Lung (tissue), 12 donors: Measurements from ENCODE around the gene CHMP6. TPM values are rescaled to one million over a fixed set of nuclear protein-coding genes. Genes with fewer than 3 reads are reported as not detected.

ENCODE experiments used
- ATAC-seq: fragments of 200-7000 bp; cut with Tn5 transposase; one replicate; pipeline ENCODE4 v1.9.1; 2020; ENCODE audit warnings: moderate number of reproducible peaks; ENCODE audit not compliant: insufficient read depth, low FRiP score
- DNase-seq, 3 donors: peaks; one replicate each; pipeline ENCODE4 v3.0.0-alpha.2; 2013 to 2017
- H3K27ac ChIP-seq, 2 donors: one replicate each; pipeline ENCODE4 v1.5.1; 2013; ENCODE audit warnings: mild to moderate bottlenecking in 2 of 2, moderate library complexity in 2 of 2, control low read depth in 1 of 2, inconsistent platforms in 1 of 2, low read depth in 1 of 2, low read length in 1 of 2
- H3K27me3 ChIP-seq, 3 donors: one replicate each; pipeline ENCODE4 v1.5.1; 2013; ENCODE audit warnings: low read length in 2 of 3; ENCODE audit not compliant: control insufficient read depth in 3 of 3, insufficient read depth in 3 of 3
- H3K36me3 ChIP-seq, 4 donors: one replicate each; pipeline ENCODE4 v1.5.1; 2013; ENCODE audit warnings: low read length in 4 of 4, mild to moderate bottlenecking in 1 of 4, moderate library complexity in 1 of 4; ENCODE audit not compliant: control insufficient read depth in 4 of 4, insufficient read depth in 4 of 4
- H3K4me1 ChIP-seq, 5 donors: one replicate each; pipeline ENCODE4 v1.5.1; 2013; ENCODE audit warnings: low read length in 5 of 5, mild to moderate bottlenecking in 2 of 5, moderate library complexity in 1 of 5; ENCODE audit not compliant: control insufficient read depth in 5 of 5, insufficient read depth in 5 of 5
- H3K4me3 ChIP-seq: one replicate; pipeline ENCODE4 v1.5.1; 2013; ENCODE audit warnings: mild to moderate bottlenecking, control low read depth, moderate library complexity
- H3K9ac ChIP-seq, 2 donors: one replicate each; pipeline ENCODE4 v1.5.1; 2013; ENCODE audit warnings: low read length in 2 of 2, control low read depth in 1 of 2; ENCODE audit not compliant: insufficient read depth in 1 of 2
- H3K9me3 ChIP-seq, 4 donors: one replicate each; pipeline ENCODE4 v1.5.1; 2013; ENCODE audit warnings: low read length in 3 of 4, mild to moderate bottlenecking in 1 of 4, moderate library complexity in 1 of 4; ENCODE audit not compliant: control insufficient read depth in 4 of 4, insufficient read depth in 3 of 4
- WGBS, 2 donors: extraction: QIAGEN DNeasy Blood & Tissue Kit; methylation state at CpG; one replicate each; pipeline ENCODE4 v1.1.7; 2013; 5-methylcytosine and 5-hydroxymethylcytosine counted together
- polyA plus RNA-seq, 2 donors: library from polyadenylated mRNA; stranded (reverse); fragments of 200-250 nt; gene quantifications; one replicate each; pipeline ENCODE4 v1.2.1, GENCODE V29; 2013
- total RNA-seq, 2 donors: library from RNA; depleted of rRNA in 1 of 2; stranded (reverse); fragments of >200 nt in 1 of 2; gene quantifications; one replicate each; pipeline ENCODE4 v1.2.1, GENCODE V29; 2014 to 2021
- TF ChIP-seq, protein P1 (sequence below): IDR thresholded peaks from 2 replicates; pipeline ENCODE4 v1.5.1; 2012; ENCODE audit warnings: mild to moderate bottlenecking; ENCODE audit errors: control extremely low read depth, extremely low read depth
- donor health status: control.
- donor health status: control.
- donor health status: Bipolar disorder and iron deficiency.
- donor health status: healthy.
- donor health status: DM: yes; HTN: yes; CAD: no.

CHMP6 gene
- total and polyA plus RNA-seq, 4 donors: 18.2 to 36.3 (median 32.2) TPM

- no peaks in the 10 kb centered on the region for H3K9me3 ChIP-seq
- ATAC-seq (no peak), DNase-seq (peak; percentile 42 to 61 (median 46))
- H3K36me3 ChIP-seq: peaks cover 0 to 25% (median 6%) of the 10 kb centered on the region in 4 donors
- no peak overlapping the region for H3K4me3 ChIP-seq
- peaks cover 0 to 10% (median 6%) of the 10 kb centered on the region in 5 donors for H3K4me1 ChIP-seq
- 49 to 51% methylated on average over 21 of the region's 21 CpGs for WGBS, 2 donors
- H3K9ac ChIP-seq: no peak overlapping the region
- TF ChIP-seq, protein P1, sequence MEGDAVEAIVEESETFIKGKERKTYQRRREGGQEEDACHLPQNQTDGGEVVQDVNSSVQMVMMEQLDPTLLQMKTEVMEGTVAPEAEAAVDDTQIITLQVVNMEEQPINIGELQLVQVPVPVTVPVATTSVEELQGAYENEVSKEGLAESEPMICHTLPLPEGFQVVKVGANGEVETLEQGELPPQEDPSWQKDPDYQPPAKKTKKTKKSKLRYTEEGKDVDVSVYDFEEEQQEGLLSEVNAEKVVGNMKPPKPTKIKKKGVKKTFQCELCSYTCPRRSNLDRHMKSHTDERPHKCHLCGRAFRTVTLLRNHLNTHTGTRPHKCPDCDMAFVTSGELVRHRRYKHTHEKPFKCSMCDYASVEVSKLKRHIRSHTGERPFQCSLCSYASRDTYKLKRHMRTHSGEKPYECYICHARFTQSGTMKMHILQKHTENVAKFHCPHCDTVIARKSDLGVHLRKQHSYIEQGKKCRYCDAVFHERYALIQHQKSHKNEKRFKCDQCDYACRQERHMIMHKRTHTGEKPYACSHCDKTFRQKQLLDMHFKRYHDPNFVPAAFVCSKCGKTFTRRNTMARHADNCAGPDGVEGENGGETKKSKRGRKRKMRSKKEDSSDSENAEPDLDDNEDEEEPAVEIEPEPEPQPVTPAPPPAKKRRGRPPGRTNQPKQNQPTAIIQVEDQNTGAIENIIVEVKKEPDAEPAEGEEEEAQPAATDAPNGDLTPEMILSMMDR: no peak
- H3K27ac ChIP-seq: no peak overlapping the region
- peaks cover 0 to 22% (median 18%) of the 10 kb centered on the region in 3 donors for H3K27me3 ChIP-seq
Observed at GRCh38 chr17:81002409-81003361, 11.0 kb downstream of the CHMP6 start.

- H3K27ac ChIP-seq: no peak overlapping the region
- ATAC-seq: no peak
- TF ChIP-seq, protein P1: no peak
- H3K36me3 ChIP-seq: peaks cover 0 to 13% (median under 1%) of the 10 kb centered on the region in 4 donors
- no peak overlapping the region for H3K4me3 ChIP-seq
- H3K4me1 ChIP-seq: peaks cover 0 to 10% (median 6%) of the 10 kb centered on the region in 5 donors
- 2 to 5% methylated on average over 36 to 72 of the region's 72 CpGs for WGBS, 2 donors
- peak in 2 of 3 donors; percentile 34 to 49 for DNase-seq
- H3K27me3 ChIP-seq: peaks cover 0 to 22% (median 18%) of the 10 kb centered on the region in 3 donors
- H3K9ac ChIP-seq: no peak overlapping the region
- H3K9me3 ChIP-seq: no peaks in the 10 kb centered on the region
Observed at GRCh38 chr17:81003711-81004475, 12.3 kb downstream of the CHMP6 start.

DNA sequence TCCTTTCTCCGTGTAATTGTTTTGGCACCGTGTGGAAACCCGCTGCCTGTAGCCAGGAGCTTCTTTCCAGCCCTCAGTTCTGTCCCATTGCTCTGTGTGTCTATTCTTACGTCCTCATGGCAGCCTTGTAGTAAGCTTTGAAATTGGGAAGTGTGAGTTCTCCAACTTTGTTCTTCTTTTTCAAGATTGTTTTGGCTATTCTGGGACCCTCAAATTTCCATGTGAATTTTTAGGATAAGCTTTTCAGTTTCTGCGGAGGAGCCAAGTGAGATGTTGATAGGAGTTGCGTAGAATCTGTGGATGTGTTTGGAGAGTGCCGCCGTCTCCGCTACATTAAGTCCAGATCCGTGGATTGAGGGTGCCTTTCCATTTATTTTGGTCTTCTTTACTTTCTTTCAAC, 15.2 kb downstream of the CHMP6 start:
- Histone ChIP-seq H3K36me3 (no peaks in the 10 kb centered on the region), H3K27me3 (peaks cover 0 to 22% (median 18%) of the 10 kb centered on the region in 3 donors), H3K4me3 (no peak overlapping the region), H3K27ac (no peak overlapping the region), H3K9me3 (peaks cover 0 to 5% (median 2%) of the 10 kb centered on the region in 4 donors), H3K4me1 (peaks cover 0 to 10% (median 6%) of the 10 kb centered on the region in 5 donors), H3K9ac (no peak overlapping the region)
- TF ChIP-seq, protein P1: no peak
- DNase-seq: no peak
- whole genome bisulfite sequencing, 2 donors: 66 to 72% methylated on average over 10 of the region's 10 CpGs
- no peak for ATAC-seq
